Mammary epithelial cell (primary cell): Measurements from ENCODE around the gene NBPF9.
"Not testable (repeated sequence)": the region's sequence is repeated elsewhere in the genome, so short reads cannot be mapped to it uniquely, and the experiment has no call there.

ENCODE experiments used
- CTCF ChIP-seq, 2 donors: IDR thresholded peaks in 1 of 2; conservative IDR thresholded peaks in 1 of 2; 2 replicates each; pipeline ENCODE4 v1.5.1; 2011 to 2012; ENCODE audit warnings: inconsistent platforms in 2 of 2, low read length in 2 of 2, mild to moderate bottlenecking in 2 of 2, control low read depth in 1 of 2, low read depth in 1 of 2; ENCODE audit not compliant: insufficient read depth in 1 of 2; ENCODE audit errors: extremely low read depth in 1 of 2
- EZH2 ChIP-seq: IDR thresholded peaks from 2 replicates; pipeline ENCODE4 v1.6.1; 2012; ENCODE audit warnings: low read length, inconsistent platforms, borderline replicate concordance

GRCh38 chr1:149018577-149018976 is 84.8 kb downstream of the NBPF9 start:
- TF ChIP-seq CTCF (conservative IDR thresholded peaks at IDR 0.05 in 1 of 2, IDR thresholded peaks at IDR 0.05 in 1 of 2; ENCODE audit: extremely low read depth in 1 of 2, insufficient read depth in 1 of 2, low read depth in 1 of 2, low read length in 2 of 2); EZH2: not testable (repeated sequence)
